Endothelial cell of umbilical vein (primary cell): Measurements from ENCODE around the gene MGAT5B. TPM values are rescaled to one million over a fixed set of nuclear protein-coding genes. Genes with fewer than 3 reads are reported as not detected.

Experiments
- BruUV-seq: library from RNA; stranded (reverse); fragments of 400-500 nt; replicated peaks from 2 replicates; lab custom pipeline; 2021; lab: Mats Ljungman, UMichigan
- CTCF ChIA-PET: fragments of 300-600, 350-600 bp; sonication (Branson Sonifier 250); formaldehyde crosslinking; loops from one replicate; lab custom pipeline; 2021; ENCODE audit warnings: antibody characterized with exemption, inconsistent platforms; lab: Charles Lee
- POLR2A ChIA-PET: fragments of 300-600, 350-600 bp; sonication (Branson Sonifier 250); formaldehyde crosslinking; loops from one replicate; lab custom pipeline; 2021; ENCODE audit warnings: antibody characterized with exemption, inconsistent platforms; lab: Charles Lee
- DNase-seq: peaks from one replicate; pipeline ENCODE4 v3.0.0-alpha.2; 2011; ENCODE audit warnings: low read depth, low spot score
- FAIRE-seq: peaks from 2 replicates; lab custom pipeline; 2011; peaks lifted over from hg19 to GRCh38; lab: Jason Lieb, UNC
- H2AFZ ChIP-seq: 2 replicates; pipeline ENCODE4 v1.6.0; 2012; ENCODE audit warnings: low read depth, low read length, control low read depth, inconsistent platforms
- H3K27ac ChIP-seq: 2 replicates; pipeline ENCODE4 v1.5.1; 2011; ENCODE audit warnings: low read depth, mild to moderate bottlenecking, control low read depth, low read length, moderate library complexity; ENCODE audit not compliant: insufficient read depth
- H3K27me3 ChIP-seq, 2 experiments: 2 replicates each; pipeline versions ENCODE4 v1.6.0 to v1.6.1; 2011; ENCODE audit warnings: low read length in 2 of 2, mixed read lengths in 1 of 2; ENCODE audit not compliant: control insufficient read depth in 2 of 2, insufficient read depth in 2 of 2
- H3K36me3 ChIP-seq, 2 experiments: 2 replicates in 1 of 2; 3 replicates in 1 of 2; pipeline ENCODE4 v1.5.1; 2011; ENCODE audit warnings: low read length in 2 of 2, mild to moderate bottlenecking in 1 of 2, moderate library complexity in 1 of 2; ENCODE audit not compliant: control insufficient read depth in 2 of 2, insufficient read depth in 2 of 2; ENCODE audit errors: extremely low read depth in 1 of 2
- H3K4me1 ChIP-seq: 3 replicates; pipeline ENCODE4 v1.5.1; 2011; ENCODE audit warnings: mild to moderate bottlenecking, low read length; ENCODE audit not compliant: control insufficient read depth, insufficient read depth; ENCODE audit errors: extremely low read depth
- H3K4me2 ChIP-seq: 2 replicates; pipeline ENCODE4 v1.6.1; 2011; ENCODE audit warnings: low read length, control low read depth, mixed read lengths; ENCODE audit not compliant: insufficient read depth
- H3K4me3 ChIP-seq, 3 experiments: fragments of 200-600 bp in 1 of 3; sonication (generic), shearing (Covaris generic) in 1 of 3; replicated peaks in 1 of 3; 2 replicates each; pipeline ENCODE4 v1.5.1; 2011 to 2016; ENCODE audit warnings: control low read depth in 3 of 3, low read length in 3 of 3, mild to moderate bottlenecking in 2 of 3, inconsistent platforms in 1 of 3, low read depth in 1 of 3, moderate library complexity in 1 of 3; ENCODE audit not compliant: insufficient read depth in 1 of 3
- H3K79me2 ChIP-seq: 2 replicates; pipeline ENCODE4 v1.6.0; 2012; ENCODE audit warnings: low read length, inconsistent platforms; ENCODE audit not compliant: control insufficient read depth, insufficient read depth
- H3K9ac ChIP-seq: replicated peaks from 2 replicates; pipeline ENCODE3; 2011; ENCODE audit warnings: low read length, control low read depth; ENCODE audit not compliant: insufficient read depth; ENCODE audit errors: extremely low read depth
- H3K9me1 ChIP-seq: replicated peaks from 3 replicates; pipeline ENCODE4 v1.6.0; 2011; ENCODE audit warnings: mild to moderate bottlenecking, low read length; ENCODE audit not compliant: control insufficient read depth, insufficient read depth; ENCODE audit errors: extremely low read depth
- H3K9me3 ChIP-seq: replicated peaks from 2 replicates; pipeline ENCODE4 v1.5.1; 2012; ENCODE audit warnings: low read length, inconsistent platforms; ENCODE audit not compliant: control insufficient read depth, insufficient read depth
- H4K20me1 ChIP-seq: replicated peaks from 2 replicates; pipeline ENCODE3; 2011; ENCODE audit warnings: mild to moderate bottlenecking, low read length; ENCODE audit not compliant: control insufficient read depth, insufficient read depth; ENCODE audit errors: extremely low read depth
- EZH2 ChIP-seq: IDR thresholded peaks from 2 replicates; pipeline ENCODE4 v1.6.1; 2012; ENCODE audit warnings: borderline replicate concordance, low read depth, mild to moderate bottlenecking, moderate library complexity, low read length, inconsistent platforms; ENCODE audit not compliant: severe bottlenecking
- FOS ChIP-seq: IDR thresholded peaks from 2 replicates; pipeline ENCODE4 v1.6.1; 2011; ENCODE audit warnings: mild to moderate bottlenecking, low read length, moderate library complexity, borderline replicate concordance; ENCODE audit not compliant: insufficient read depth
- GATA2 ChIP-seq: IDR thresholded peaks from 2 replicates; pipeline ENCODE4 v1.7.0; 2011; ENCODE audit warnings: low read depth, mild to moderate bottlenecking, moderate library complexity, mixed read lengths, low read length; ENCODE audit not compliant: insufficient read length, insufficient read depth
- JUN ChIP-seq: IDR thresholded peaks from 2 replicates; pipeline ENCODE4 v1.6.1; 2011; ENCODE audit warnings: borderline replicate concordance, low read depth; ENCODE audit not compliant: insufficient read length, insufficient read depth
- MYC ChIP-seq: IDR thresholded peaks from one replicate; pipeline ENCODE4 v1.6.1; 2011; ENCODE audit warnings: mild to moderate bottlenecking, low read depth, low read length
- POLR2A ChIP-seq: IDR thresholded peaks from 2 replicates; pipeline ENCODE4 v1.6.1; 2012; ENCODE audit warnings: low read depth, mild to moderate bottlenecking, control low read depth, low read length
- POLR2AphosphoS5 ChIP-seq: IDR thresholded peaks from 2 replicates; pipeline ENCODE4 v1.6.1; 2012; ENCODE audit warnings: low read depth, mild to moderate bottlenecking, control low read depth, low read length, moderate library complexity; ENCODE audit not compliant: insufficient read depth
- dilution Hi-C: fragments of 300-500 bp; cut with MboI; formaldehyde crosslinking; loops from one replicate; pipeline ENCODE4 v1.15.0; 2019; ENCODE audit warnings: low sequenced_read_pairs; ENCODE audit not compliant: extremely low pct_ligation_motif_present
- intact Hi-C: fragments of 100-400 bp; cut with micrococcal nuclease; formaldehyde crosslinking; loops from one replicate; pipeline ENCODE4 v1.10.0; 2022
- polyA plus RNA-seq, 4 experiments: library from polyadenylated mRNA; depleted of rRNA in 3 of 4; stranded (reverse) in 3 of 4; unstranded in 1 of 4; fragments of >200 nt; gene quantifications; 2 replicates each; pipeline versions ENCODE4 v1.2.1 to v1.2.3, GENCODE V29; 2011 to 2012; ENCODE audit warnings: missing spikeins in 1 of 4
- total RNA-seq: library from RNA; stranded (reverse); gene quantifications from 2 replicates; pipeline ENCODE4 v1.2.3, GENCODE V29; 2021
- TF ChIP-seq, protein P1 (sequence below), 2 donors: IDR thresholded peaks; 1 replicate in 1 of 2; 2 replicates in 1 of 2; pipeline ENCODE4 v1.5.1; 2011; ENCODE audit warnings: low read length in 2 of 2, mild to moderate bottlenecking in 2 of 2, moderate library complexity in 2 of 2, control low read depth in 1 of 2, inconsistent platforms in 1 of 2, low read depth in 1 of 2; ENCODE audit not compliant: insufficient read depth in 1 of 2; ENCODE audit errors: extremely low read depth in 1 of 2
- TF ChIP-seq, protein P2 (sequence below): IDR thresholded peaks from 2 replicates; pipeline ENCODE4 v1.6.1; 2011; ENCODE audit not compliant: insufficient read depth, insufficient read length

Gene MGAT5B
- total and polyA plus RNA-seq, 2 donors (not counting 3 experiments of a cell fraction or from before 2014, with no cell fraction given): 1.7 to 2.1 TPM

- ChIA-PET CTCF (no interaction called here), POLR2A (no interaction called here)
- no peaks in the 10 kb centered on the region for H3K36me3 ChIP-seq
- no peak overlapping the region for H3K27ac ChIP-seq
- intact Hi-C loops (no loop called here), dilution Hi-C loops (no loop called here)
- TF ChIP-seq MYC (no peak), POLR2AphosphoS5 (no peak), EZH2 (no peak), POLR2A (no peak), JUN (no peak), GATA2 (no peak), FOS (no peak)
- TF ChIP-seq, protein P1, sequence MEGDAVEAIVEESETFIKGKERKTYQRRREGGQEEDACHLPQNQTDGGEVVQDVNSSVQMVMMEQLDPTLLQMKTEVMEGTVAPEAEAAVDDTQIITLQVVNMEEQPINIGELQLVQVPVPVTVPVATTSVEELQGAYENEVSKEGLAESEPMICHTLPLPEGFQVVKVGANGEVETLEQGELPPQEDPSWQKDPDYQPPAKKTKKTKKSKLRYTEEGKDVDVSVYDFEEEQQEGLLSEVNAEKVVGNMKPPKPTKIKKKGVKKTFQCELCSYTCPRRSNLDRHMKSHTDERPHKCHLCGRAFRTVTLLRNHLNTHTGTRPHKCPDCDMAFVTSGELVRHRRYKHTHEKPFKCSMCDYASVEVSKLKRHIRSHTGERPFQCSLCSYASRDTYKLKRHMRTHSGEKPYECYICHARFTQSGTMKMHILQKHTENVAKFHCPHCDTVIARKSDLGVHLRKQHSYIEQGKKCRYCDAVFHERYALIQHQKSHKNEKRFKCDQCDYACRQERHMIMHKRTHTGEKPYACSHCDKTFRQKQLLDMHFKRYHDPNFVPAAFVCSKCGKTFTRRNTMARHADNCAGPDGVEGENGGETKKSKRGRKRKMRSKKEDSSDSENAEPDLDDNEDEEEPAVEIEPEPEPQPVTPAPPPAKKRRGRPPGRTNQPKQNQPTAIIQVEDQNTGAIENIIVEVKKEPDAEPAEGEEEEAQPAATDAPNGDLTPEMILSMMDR (IDR thresholded peaks at IDR 0.05; ENCODE audit: extremely low read depth in 1 of 2, insufficient read depth in 1 of 2, low read depth in 1 of 2, low read length in 2 of 2): no peak
- TF ChIP-seq, protein P2, sequence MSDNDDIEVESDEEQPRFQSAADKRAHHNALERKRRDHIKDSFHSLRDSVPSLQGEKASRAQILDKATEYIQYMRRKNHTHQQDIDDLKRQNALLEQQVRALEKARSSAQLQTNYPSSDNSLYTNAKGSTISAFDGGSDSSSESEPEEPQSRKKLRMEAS: no peak
- DNase-seq (no peak), FAIRE-seq (no peak)
- H3K27me3 ChIP-seq: no peaks in the 10 kb centered on the region
- H3K9me3 ChIP-seq: no peaks in the 10 kb centered on the region
- H3K4me1 ChIP-seq: no peaks in the 10 kb centered on the region
- no peaks in the 10 kb centered on the region for H4K20me1 ChIP-seq
- H3K4me3 ChIP-seq: no peak overlapping the region
- BruUV-seq: no TSS peak
- no peaks in the 10 kb centered on the region for H3K79me2 ChIP-seq
- H3K9me1 ChIP-seq: no peaks in the 10 kb centered on the region
- no peak overlapping the region for H3K9ac ChIP-seq
- no peak overlapping the region for H3K4me2 ChIP-seq
- H2AFZ ChIP-seq: no peak overlapping the region
These were observed 41.7 kb upstream of the MGAT5B start for GRCh38 chr17:76826330-76827068.
